PC-9 (cell line): ENCODE measurements around the gene BRD4.

Experiments
- EZH2 ChIP-seq: fragments of 200-600 bp; sonication (generic); IDR thresholded peaks from 2 replicates; pipeline ENCODE4 v1.8.0; 2017; ENCODE audit warnings: antibody characterized with exemption, low read depth
- TF ChIP-seq, protein P1 (sequence below): fragments of 200-600 bp; sonication (generic); conservative IDR thresholded peaks from 2 replicates; pipeline ENCODE4 v1.6.1; 2017; ENCODE audit warnings: mixed run types, antibody characterized with exemption, mild to moderate bottlenecking, moderate library complexity

DNA sequence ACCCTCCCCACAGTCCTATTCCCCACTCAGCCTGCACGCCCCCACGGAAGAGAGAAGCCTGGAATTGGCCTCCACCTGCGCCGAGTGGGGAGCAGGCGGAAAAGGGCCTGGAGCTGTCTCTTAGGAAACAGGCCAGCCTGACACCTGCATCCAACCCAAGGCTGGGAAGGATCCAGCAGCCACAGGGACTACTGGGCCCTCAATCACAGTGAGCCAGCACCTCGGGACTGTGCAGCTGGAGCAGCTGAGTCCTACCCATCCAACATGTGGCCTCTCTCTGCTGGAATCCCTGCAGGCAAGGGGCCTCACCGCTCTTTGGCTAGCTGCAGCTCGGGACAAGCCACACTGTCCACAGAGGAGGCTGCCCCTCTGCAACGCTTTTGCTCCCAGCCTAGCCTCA lies 91.8 kb downstream of the BRD4 start:
- TF ChIP-seq, protein P1, sequence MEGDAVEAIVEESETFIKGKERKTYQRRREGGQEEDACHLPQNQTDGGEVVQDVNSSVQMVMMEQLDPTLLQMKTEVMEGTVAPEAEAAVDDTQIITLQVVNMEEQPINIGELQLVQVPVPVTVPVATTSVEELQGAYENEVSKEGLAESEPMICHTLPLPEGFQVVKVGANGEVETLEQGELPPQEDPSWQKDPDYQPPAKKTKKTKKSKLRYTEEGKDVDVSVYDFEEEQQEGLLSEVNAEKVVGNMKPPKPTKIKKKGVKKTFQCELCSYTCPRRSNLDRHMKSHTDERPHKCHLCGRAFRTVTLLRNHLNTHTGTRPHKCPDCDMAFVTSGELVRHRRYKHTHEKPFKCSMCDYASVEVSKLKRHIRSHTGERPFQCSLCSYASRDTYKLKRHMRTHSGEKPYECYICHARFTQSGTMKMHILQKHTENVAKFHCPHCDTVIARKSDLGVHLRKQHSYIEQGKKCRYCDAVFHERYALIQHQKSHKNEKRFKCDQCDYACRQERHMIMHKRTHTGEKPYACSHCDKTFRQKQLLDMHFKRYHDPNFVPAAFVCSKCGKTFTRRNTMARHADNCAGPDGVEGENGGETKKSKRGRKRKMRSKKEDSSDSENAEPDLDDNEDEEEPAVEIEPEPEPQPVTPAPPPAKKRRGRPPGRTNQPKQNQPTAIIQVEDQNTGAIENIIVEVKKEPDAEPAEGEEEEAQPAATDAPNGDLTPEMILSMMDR, result no peak
- TF ChIP-seq EZH2, result no peak
